Fibroblast of peridontal ligament (primary cell): ENCODE results near the gene CDK5R1.
A peak's percentile ranks its signal among the peaks of the same experiment; 100 is the strongest.
"Not testable (repeated sequence)": the region's sequence is repeated elsewhere in the genome, so short reads cannot be mapped to it uniquely, and the experiment has no call there.

Experiments used
- DNase-seq: peaks from one replicate; pipeline ENCODE4 v3.0.0-alpha.2; 2010; ENCODE audit errors: extremely low read depth

The CDK5R1 gene

DNA sequence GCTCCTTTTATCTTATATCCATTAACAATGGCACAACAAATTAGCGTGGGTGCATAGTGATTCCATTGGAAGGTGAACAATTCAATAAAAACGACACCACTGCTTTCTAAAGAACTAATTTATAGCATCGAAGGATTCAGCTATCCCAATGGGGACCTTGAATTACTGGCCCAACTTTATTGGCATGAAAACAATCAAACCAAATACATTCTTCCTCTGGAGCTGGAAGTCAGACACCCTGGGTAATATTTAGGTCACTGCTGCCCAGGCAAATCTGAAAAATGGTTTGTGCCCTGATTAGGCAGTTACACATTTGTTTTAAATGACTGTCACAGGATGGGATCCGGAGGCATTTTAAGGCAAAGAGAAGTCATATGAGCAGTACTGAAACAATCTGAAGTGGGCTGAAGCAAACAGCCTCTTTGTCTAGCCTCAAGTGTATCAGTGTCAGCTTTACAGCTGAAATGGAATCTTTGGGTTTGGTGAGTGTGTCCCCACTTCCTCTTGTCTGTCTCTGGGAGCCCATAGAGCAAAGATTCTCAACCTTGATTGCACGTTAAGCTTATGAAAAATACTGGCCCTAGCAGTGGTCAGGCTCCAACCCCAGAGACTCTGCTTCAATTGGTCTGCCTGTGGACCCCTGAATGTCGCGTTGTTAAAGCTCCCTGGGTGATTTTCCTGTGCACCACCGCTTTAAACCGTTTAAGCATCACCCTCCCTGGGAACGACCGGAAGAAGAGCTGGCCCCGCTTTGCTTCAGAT, 30.3 kb downstream of the CDK5R1 start:
- DNase-seq: no peak

DNA sequence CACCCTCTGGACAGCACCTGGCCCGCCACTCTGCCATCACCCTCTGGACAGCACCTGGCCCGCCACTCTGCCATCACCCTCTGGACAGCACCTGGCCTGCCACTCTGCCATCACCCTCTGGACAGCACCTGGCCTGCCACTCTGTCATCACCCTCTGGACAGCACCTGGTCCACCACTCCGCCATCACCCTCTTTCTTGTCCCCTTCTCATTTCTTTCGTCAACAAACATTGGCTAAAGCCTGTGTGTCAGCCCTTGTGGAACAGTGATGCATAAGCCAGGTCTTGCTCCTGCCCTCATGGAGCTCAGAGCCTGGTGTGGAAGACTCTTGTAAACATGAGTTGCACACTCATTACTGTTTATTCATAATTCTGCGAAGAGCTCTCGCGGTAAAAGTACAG, 31.2 kb downstream of the CDK5R1 start:
- DNase-seq: no peak

DNA sequence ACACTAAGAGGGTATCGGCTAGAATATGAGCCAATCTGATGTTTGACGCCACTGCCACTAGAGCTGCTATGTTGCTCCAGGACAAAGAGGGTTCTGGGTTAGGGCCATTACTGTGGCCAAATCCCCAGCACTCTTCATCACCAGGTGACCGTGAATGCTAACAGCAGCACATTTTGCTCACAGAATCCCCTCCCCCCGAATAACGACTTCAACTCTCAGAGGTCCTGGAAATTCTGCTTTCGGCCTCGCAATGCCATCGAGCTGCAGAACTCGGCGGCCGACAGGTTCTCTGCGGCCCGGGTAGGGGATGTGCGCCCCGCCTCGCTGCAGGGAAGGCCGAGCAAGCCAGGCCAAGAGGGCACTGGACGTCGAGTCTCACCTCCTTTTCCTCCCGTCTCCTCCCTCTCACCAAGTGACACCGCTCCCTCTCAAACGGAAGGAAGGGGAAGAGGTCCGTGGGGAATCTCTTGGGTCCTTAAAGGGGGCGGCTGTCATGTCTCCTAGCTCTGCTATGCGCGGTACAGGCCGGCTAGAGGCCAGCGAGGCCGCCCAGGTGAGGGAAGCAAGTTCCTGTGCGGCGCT, 31.9 kb downstream of the CDK5R1 start:
- no peak for DNase-seq

DNA sequence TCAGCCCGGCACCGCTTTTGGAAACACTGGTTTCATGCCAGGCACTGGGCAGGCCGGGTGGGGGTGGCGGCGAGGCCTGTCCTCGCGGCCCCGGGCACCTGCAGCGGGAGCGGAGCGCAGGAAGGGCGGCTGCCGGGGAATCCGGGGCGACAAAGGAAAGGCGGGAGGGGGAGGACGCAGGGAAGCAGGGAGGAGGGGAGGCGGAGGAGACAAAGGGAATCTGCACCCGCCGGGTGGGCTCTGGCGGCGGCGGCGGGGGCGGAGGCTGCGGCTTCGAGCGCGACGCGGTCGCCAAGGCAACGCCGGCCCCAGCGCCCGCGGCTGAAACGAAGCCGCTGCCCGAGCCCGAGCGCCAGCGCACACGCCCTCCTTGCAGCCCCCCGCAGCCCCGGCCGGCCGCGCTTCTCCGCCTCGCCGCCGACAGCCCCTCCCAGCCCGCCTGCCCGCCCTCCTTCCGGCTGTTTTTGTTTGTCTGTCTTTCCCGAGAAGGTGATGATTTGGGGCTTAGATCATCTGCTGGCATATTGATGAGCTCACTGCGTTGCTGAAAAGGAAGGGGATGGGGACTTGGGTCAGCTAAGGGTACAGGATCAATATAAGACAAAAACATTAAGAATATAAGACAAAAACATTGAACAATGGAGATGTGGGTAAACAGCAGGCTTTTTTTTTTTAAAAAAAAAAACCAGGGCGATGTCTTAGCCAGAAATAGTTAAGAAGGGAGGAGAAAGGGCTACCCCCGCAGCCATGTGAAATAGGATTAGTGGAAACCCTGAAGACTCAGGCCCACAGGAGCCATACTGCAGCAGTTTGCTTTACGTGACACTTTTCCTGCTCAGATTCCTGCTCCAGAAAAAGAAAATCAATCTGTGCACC, 32.7 kb downstream of the CDK5R1 start:
- no peak for DNase-seq

DNA sequence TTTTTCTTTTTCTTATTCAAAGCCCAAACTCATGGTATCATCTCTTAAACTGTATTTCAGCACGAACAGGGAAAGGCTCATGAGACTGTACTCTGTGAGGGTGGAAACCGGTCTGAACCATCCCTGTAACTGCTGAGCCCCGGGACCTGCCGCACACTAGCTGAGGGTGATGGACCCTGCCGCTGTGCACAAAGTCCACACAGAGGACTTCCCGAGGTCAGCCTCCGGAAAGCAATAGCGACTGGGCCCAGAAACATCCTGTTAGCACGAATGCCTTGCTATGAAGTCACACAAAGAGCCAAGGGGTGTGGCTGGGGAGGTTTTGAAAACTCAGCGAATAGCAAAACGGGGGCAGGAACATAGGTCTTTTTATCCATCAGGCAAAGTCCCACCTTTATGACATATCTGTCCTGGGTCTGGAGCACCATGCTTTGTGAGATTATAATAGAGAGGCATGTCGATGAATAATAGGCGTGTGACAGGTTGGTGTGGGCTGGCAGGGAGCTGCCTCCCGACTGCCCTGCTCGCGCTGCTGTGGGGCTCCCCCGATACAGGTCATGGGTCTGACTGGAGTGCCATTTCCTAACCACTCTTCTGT, 33.4 kb downstream of the CDK5R1 start:
- no peak for DNase-seq

DNA sequence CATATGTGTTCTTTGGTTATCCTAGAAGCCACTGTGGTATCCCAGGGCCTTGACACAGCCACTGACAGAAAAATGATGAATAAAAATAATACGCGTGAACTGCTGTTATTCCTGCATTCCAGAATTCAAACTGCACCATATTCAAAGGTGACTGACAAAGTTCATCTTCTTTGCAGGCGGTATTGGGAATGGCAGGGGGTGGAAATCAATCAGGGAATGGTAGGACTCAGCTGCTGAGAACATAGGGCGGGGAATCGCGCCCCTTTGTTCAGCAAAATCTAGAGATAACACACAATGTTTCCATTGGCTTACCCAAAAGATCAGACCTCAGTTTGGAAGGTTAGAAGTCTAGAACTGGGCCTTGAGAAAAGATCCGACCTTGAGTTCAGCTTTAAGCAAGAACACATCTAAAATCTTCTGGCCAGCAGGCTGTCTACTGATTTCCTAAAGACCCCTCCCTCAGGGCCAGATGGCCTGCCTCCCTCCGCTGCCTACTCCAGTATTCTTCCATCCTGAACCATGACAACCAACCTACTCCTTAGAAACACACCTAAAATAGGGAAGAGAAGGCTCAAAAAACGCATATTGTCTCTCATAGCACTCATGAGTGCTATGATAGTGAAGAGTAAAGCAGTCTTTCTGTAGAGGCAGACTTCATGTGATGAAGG, 34.1 kb downstream of the CDK5R1 start:
- no peak for DNase-seq

DNA sequence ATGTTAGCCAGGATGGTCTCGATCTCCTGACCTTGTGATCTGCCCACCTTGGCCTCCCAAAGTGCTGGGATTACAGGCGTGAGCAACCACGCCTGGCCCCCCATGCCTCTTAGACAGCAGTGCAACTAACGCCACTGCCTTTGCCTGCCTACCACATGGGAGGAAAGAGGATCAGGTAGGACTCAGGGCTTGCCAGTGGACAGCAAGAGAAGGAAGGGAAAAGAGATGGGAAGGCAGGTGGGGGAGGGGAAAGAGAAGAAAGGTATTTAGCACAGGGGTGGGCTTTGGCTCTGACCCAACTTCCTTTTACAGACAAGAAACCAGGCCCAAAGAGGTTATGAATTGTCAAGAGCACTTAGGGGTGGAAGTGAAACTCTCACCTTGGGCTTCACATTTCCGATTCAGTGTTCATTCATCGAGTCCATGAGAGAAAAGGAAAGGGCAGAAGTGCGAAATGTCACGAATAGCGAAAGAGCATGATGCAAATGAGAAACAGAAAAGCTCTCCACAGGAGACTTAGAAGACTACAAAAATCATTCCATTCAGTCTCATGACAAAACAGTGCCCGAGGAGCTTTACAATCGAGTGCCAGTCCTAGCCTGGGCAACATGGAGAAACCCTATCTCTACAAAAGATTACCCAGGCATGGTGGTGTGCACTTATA, 36.4 kb downstream of the CDK5R1 start:
- no peak for DNase-seq

DNA sequence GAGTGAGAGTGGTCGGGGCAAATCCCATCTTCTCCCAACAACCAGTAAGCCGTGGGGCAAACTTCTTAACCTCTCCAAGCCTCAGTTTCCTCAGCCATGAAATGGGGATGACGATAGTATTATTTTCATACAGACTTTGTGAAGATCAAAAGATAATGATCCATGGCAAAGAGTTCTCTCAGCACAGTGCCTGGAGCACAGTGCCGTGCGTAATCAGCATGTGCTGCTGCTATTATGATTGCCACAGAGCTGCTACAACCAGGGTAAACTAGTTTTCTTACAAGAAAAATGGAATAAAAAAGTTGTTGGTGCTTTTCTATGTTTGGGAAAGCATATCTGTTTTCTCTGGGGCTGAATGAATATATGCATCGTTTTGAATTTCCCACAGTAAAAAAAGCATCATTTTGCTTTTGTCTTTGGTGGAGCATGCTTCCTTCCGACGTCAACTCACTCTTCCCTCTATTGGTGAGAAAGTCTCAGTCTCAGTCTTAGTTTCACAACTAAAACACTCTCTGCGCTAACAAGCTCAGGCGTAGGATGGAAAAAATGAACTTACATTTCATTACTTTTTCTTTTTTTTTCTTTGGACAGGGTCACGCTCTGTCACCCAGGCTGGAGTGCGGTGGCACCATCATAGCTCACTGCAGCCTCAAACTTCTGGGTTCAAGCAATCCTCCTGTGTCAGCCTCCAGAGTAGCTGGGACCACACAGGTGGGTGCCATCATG, 37.2 kb downstream of the CDK5R1 start:
- no peak for DNase-seq

DNA sequence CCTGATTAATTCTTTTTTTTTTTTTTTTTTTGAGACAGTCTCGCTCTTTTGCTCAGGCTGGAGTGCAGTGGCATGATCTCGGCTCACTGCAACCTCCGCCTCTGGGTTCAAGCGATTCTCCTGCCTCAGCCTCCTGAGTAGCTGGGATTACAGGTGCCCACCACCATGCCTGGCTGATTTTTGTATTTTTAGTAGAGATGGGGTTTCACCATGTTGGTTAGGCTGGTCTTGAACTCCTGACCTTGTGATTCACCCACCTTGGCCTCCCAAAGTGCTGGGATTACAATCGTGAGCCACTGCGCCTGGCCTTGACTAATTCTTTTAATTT, 37.7 kb downstream of the CDK5R1 start:
- DNase-seq: not testable (repeated sequence)

DNA sequence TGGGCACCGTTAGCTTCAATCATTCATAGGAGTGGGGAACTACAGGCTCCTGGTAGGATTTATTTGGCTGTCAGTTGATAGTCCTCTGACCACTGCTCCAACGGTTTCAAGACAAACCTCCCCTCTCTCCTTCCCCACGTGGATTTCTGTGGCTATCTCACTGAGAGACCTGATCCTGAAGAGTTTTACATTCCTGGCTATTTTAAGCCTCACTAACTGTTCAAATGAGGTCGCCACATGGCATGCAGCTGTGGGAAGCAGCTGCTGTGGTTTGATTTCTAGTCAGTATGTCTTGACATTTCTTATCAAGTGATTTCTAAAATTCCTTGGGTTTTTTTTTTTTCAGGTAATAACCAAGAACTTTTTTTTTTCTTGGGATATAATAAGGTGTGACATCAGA, 38.3 kb downstream of the CDK5R1 start:
- DNase-seq: peak; percentile 47

DNA sequence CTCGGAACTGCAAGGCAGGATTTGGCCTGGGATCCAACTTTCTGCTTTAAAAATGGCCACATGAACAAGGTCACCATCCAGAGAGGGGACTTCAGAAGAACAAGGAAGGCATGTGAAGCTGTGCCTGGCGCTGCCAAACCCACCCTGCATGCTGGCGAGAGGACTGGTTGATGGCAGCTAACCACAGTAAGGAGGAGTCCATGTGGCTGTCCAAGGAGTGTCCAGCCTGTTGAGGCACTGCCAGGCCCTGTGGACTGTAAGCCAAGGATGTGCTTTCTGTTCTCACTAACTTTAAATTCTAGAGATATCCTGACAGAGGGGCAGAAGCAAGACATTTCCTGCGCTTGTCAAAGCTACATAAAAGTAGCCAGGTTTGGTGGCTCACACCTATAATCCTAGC, 40.4 kb downstream of the CDK5R1 start:
- no peak for DNase-seq

DNA sequence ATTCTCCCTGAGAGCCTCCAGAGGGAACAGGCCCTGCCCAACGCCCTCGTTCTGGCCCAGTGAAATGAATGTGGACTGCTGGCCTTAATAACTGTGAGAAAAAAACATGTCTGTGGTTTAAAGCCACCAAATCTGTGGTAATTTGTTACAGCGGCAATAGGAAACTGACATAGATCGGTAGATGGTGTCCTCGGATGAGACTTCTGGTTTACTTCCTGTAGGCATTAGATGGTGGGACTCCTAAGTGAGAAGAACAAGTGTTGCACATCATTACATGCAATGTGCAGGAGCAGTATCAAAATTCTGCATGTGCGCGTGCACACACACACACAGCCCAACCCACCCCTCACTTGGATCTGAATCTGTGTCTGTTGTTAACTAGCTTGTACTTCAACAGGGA, 42.0 kb downstream of the CDK5R1 start:
- no peak for DNase-seq

DNA sequence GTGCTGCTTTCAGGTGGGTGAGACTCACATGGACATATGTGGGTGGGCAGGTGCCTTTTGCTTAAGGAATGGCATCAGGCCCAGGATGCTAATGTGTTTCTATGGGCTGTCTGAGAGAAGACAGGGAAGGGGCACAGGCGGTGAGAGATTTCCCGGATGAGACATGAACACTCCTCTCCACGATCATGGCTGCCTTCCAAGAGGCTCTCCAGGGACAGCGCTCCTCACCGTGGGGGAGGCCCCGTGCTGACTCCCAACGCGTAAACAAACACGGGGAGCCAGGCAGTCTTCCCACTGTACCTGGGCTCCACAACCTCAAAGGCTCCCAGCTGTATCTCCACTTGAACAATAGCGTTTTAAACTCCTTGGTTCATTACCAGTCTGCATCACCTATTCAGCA, 42.8 kb downstream of the CDK5R1 start:
- DNase-seq: no peak

DNA sequence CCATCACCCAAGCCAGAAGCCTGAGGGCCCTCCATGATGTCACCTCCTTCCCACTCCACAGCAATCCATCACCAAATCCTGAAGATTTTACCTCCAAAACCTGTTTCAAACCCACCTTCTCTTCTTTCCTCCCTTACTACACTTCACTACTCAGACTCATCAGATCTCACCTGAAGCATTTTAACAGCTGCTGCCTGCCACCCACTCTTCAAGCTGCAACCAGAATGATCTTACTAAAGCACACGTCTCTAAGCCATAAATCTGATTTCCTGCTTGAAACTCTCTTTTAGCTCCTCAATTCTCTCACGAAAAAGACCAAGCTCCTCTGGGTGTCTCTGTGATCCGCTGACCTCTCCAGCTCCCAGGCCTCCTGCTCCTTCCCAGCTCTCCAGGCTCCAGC, 46.5 kb downstream of the CDK5R1 start:
- no peak for DNase-seq

DNA sequence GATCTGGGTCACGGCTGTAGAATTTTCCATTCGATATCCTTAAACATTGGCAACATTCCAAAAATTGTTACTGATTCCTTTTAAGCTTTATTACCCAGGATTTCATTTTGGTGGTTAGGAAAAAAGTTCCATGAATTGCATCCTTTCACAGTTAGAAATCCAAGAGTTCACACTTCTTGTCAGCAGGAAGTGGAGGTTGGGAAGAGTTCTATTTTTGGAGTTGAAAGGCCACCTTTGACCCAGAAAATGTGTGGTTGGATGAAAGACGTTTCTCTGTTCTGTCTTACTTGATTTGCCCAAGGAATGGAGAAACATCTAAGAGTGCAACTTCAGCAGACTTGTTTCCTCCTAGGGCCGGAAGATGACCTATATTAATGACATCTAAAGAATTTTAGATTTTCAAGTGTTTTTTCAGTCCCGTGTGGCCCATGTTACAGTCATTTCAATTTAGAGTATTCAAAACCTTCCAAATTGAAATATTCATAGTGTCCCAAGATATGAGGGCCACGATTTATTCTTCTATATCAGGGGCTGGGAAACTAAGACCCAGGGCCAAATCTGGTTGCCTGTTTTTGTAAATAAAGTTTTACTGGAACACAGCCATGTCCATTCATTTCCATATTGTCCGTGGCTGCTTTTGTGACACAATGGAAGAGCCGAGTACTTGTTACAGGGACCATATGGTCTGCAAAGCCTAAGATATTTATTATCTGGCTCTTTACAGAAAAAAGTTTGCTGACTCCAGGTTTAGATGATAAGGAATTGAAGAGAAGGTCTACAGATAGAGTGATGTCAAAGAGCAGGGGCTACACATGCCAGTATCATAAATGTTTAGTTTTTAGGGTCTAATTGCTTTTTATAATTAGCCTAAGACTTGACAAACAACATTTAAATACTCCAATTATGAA, 50.2 kb downstream of the CDK5R1 start:
- DNase-seq: no peak
